Activated T-cell treated with anti-CD3 and anti-CD28 coated beads, Interleukin-2, amount 50 U/mL, for 4 hours (primary cell): Measurements from ENCODE around the gene PLEKHF1. TPM values are rescaled to one million over a fixed set of nuclear protein-coding genes. Genes with fewer than 3 reads are reported as not detected.
A peak's percentile ranks its signal among the peaks of the same experiment; 100 is the strongest.

Experiments
- ATAC-seq, 2 donors: fragments of 200-7000 bp; cut with Tn5 transposase; one replicate each; pipeline ENCODE4 v1.10.0; 2021
- DNase-seq: peaks from one replicate; pipeline ENCODE4 v3.0.0-alpha.2; 2020
- H3K27me3 Mint-ChIP-seq: one replicate; pipeline ENCODE4 v1.8.0; 2021; ENCODE audit warnings: low read depth, mixed read lengths
- H3K36me3 Mint-ChIP-seq: one replicate; pipeline ENCODE4 v1.8.0; 2022; ENCODE audit warnings: mixed read lengths; ENCODE audit not compliant: insufficient read depth
- H3K4me1 Mint-ChIP-seq: one replicate; pipeline ENCODE4 v1.8.0; 2021; ENCODE audit warnings: low read depth, mixed read lengths
- H3K4me3 Mint-ChIP-seq: one replicate; pipeline ENCODE4 v1.8.0; 2021; ENCODE audit warnings: mild to moderate bottlenecking, moderate library complexity, mixed read lengths
- H3K9me3 Mint-ChIP-seq: one replicate; pipeline ENCODE4 v1.8.0; 2021; ENCODE audit warnings: mixed read lengths
- total RNA-seq, 3 donors: library from RNA; stranded (reverse); gene quantifications; one replicate each; pipeline ENCODE4 v1.2.1, GENCODE V29; 2021

Gene PLEKHF1
- total RNA-seq, 3 donors from 2014 or later = 16.2 to 20.1 (median 18.4) TPM

- Mint-ChIP-seq H3K9me3 (no peaks in the 10 kb centered on the region), H3K36me3 (no peaks in the 10 kb centered on the region), H3K4me1 (peaks cover 55% of the 10 kb centered on the region), H3K4me3 (no peak overlapping the region), H3K27me3 (no peaks in the 10 kb centered on the region)
- ATAC-seq (peak; percentile 77 to 84), DNase-seq (no peak)
Measured at GRCh38 chr19:29687244-29687896, 22.1 kb downstream of the PLEKHF1 start.

DNA sequence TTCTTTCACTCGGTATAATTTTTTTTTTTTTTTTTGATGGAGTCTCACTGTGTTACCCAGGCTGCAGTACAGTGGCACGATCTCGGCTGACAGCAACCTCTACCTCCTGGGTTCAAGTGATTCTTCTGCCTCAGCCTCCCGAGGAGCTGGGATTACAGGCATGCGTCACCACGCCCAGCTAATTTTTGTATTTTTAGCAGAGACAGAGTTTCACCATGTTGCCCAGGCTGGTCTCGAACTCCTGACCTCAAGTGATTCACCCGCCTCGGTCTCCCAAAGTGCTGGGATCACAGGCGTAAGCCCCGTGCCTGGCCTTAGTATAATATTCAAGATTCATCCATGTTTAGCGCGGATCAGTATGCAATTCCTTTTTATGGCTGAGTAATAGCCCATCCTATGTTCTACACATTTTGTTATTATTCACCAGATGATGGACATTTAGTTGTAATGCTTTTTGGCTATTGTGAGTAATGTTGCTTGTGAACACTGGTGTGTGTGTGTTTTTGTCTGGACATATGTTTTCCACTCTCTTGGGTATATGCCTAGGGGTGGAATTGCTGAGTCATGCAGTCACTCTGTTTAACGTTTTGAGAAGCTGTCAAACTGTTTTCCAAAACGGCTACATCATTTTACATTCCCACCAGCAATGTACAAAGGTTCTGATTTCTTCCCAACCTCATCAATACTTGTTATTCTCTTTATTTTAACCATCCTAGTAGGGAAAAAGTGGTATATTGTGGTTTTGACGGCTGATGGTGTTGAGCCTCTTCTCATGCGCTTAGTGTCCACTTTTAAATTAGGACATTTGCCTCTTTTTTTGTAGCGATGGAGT is 22.9 kb downstream of the PLEKHF1 start:
- Mint-ChIP-seq H3K9me3 (no peaks in the 10 kb centered on the region), H3K4me3 (no peak overlapping the region), H3K27me3 (no peaks in the 10 kb centered on the region), H3K36me3 (no peaks in the 10 kb centered on the region), H3K4me1 (peaks cover 48% of the 10 kb centered on the region)
- ATAC-seq = no peak
- no peak for DNase-seq

GRCh38 chr19:29690842-29691241 is 25.6 kb downstream of the PLEKHF1 start:
- Mint-ChIP-seq H3K36me3 (no peaks in the 10 kb centered on the region), H3K9me3 (no peaks in the 10 kb centered on the region), H3K27me3 (no peaks in the 10 kb centered on the region), H3K4me1 (peaks cover 48% of the 10 kb centered on the region), H3K4me3 (no peak overlapping the region)
- DNase-seq (peak; percentile 51), ATAC-seq (peak; percentile 61 to 65)

GRCh38 chr19:29694161-29694560 is 28.9 kb downstream of the PLEKHF1 start:
- H3K27me3 Mint-ChIP-seq = no peaks in the 10 kb centered on the region
- no peaks in the 10 kb centered on the region for H3K9me3 Mint-ChIP-seq
- peaks cover 23% of the 10 kb centered on the region for H3K4me1 Mint-ChIP-seq
- no peaks in the 10 kb centered on the region for H3K36me3 Mint-ChIP-seq
- ATAC-seq (no peak), DNase-seq (no peak)
- H3K4me3 Mint-ChIP-seq = no peak overlapping the region

DNA sequence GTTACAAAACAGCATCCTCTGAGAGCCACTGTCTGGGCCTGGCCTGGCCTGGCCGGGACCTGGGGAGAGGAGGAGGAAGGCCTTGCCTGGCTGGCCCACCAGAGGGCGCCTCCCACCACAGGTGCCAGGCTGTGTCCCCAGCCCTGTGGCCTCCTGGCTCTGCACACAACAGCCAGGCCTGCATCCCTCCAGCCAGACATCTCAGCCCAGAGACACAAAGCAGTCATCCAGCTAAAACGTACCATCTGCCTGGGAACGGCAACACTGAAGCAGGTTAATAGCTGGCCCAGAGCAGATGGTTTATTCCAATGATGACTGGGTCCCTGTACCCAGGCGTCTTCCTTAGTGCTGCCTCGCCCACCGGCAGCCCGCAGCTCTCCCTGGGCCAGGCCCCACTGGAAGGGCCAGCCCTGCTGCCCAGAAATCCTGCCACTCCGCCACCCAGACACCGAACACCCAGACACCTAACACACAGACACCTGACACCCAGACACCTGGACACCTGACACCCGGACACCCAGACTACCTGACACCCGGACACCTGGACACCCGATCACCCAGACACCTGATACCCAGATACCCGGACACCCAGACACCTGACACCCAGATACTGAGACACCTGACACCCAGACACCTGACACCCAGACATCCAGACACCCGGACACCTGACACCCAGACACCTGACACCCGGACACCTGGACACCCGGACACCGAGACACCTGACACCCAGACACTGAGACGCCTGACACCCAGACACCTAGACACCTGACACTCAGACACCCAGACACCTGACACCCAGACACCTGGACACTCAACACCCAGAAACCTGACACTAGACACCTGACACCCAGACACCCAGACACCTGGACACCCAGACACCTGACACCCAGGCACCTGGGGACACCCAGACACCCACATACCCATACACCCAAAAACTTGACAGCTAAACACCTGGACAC is 29.7 kb downstream of the PLEKHF1 start:
- no peaks in the 10 kb centered on the region for H3K9me3 Mint-ChIP-seq
- H3K36me3 Mint-ChIP-seq = no peaks in the 10 kb centered on the region
- H3K4me3 Mint-ChIP-seq = no peak overlapping the region
- peaks cover 19% of the 10 kb centered on the region for H3K4me1 Mint-ChIP-seq
- DNase-seq (peak; percentile 81), ATAC-seq (peak; percentile 99)
- H3K27me3 Mint-ChIP-seq = no peaks in the 10 kb centered on the region

- peaks cover 15% of the 10 kb centered on the region for H3K4me1 Mint-ChIP-seq
- no peaks in the 10 kb centered on the region for H3K36me3 Mint-ChIP-seq
- H3K27me3 Mint-ChIP-seq = no peaks in the 10 kb centered on the region
- DNase-seq (no peak), ATAC-seq (no peak)
- no peak overlapping the region for H3K4me3 Mint-ChIP-seq
- H3K9me3 Mint-ChIP-seq = no peaks in the 10 kb centered on the region
Measured at GRCh38 chr19:29695765-29696564, 30.7 kb downstream of the PLEKHF1 start.

GRCh38 chr19:29696565-29696846 is 31.2 kb downstream of the PLEKHF1 start:
- H3K27me3 Mint-ChIP-seq = no peaks in the 10 kb centered on the region
- H3K4me1 Mint-ChIP-seq = peaks cover 12% of the 10 kb centered on the region
- DNase-seq (no peak), ATAC-seq (no peak)
- H3K4me3 Mint-ChIP-seq = no peak overlapping the region
- H3K9me3 Mint-ChIP-seq = no peaks in the 10 kb centered on the region
- no peaks in the 10 kb centered on the region for H3K36me3 Mint-ChIP-seq

DNA sequence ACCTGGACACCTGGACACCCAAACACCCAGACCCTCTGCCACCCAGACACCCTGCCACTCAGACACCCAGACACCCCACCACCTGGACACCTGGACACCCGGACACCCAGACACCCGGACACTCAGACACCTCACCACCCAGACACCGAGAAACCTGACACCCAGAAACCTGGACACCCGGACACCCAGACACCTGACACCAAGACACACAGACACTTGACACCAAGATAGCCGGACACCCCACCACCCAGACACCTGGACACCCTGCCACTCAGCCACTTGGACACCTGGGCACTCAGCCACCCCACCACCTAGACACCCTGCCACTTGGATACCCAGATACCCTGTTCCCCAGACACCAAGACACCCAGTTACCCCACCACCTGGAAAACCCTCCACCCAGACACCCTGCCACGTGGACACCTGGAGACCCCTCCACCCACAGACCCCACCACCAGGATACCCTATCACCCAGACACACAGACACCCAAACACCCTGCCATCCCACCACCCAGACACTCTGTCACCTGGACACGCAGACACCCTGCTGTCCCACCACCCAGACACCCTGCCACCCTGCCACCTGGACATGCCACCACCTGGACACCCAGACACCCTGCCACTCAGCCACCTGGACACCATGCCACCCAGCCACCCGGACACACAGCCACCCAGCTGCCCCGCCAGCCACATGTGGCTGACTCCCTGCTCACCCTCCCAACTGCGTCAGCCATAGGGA is 32.4 kb downstream of the PLEKHF1 start:
- no peaks in the 10 kb centered on the region for H3K27me3 Mint-ChIP-seq
- peaks cover 2% of the 10 kb centered on the region for H3K36me3 Mint-ChIP-seq
- DNase-seq (no peak), ATAC-seq (no peak)
- peaks cover 12% of the 10 kb centered on the region for H3K4me1 Mint-ChIP-seq
- H3K4me3 Mint-ChIP-seq = no peak overlapping the region
- no peaks in the 10 kb centered on the region for H3K9me3 Mint-ChIP-seq

GRCh38 chr19:29699861-29700260 is 34.6 kb downstream of the PLEKHF1 start:
- Mint-ChIP-seq H3K9me3 (no peaks in the 10 kb centered on the region), H3K4me1 (peaks cover 11% of the 10 kb centered on the region), H3K36me3 (peaks cover 2% of the 10 kb centered on the region), H3K4me3 (no peak overlapping the region), H3K27me3 (no peaks in the 10 kb centered on the region)
- no peak for ATAC-seq
- no peak for DNase-seq

GRCh38 chr19:29700498-29700897 is 35.2 kb downstream of the PLEKHF1 start:
- peaks cover 14% of the 10 kb centered on the region for H3K4me1 Mint-ChIP-seq
- H3K27me3 Mint-ChIP-seq = no peaks in the 10 kb centered on the region
- no peaks in the 10 kb centered on the region for H3K9me3 Mint-ChIP-seq
- H3K4me3 Mint-ChIP-seq = no peak overlapping the region
- H3K36me3 Mint-ChIP-seq = peaks cover 5% of the 10 kb centered on the region
- DNase-seq = no peak
- no peak for ATAC-seq

DNA sequence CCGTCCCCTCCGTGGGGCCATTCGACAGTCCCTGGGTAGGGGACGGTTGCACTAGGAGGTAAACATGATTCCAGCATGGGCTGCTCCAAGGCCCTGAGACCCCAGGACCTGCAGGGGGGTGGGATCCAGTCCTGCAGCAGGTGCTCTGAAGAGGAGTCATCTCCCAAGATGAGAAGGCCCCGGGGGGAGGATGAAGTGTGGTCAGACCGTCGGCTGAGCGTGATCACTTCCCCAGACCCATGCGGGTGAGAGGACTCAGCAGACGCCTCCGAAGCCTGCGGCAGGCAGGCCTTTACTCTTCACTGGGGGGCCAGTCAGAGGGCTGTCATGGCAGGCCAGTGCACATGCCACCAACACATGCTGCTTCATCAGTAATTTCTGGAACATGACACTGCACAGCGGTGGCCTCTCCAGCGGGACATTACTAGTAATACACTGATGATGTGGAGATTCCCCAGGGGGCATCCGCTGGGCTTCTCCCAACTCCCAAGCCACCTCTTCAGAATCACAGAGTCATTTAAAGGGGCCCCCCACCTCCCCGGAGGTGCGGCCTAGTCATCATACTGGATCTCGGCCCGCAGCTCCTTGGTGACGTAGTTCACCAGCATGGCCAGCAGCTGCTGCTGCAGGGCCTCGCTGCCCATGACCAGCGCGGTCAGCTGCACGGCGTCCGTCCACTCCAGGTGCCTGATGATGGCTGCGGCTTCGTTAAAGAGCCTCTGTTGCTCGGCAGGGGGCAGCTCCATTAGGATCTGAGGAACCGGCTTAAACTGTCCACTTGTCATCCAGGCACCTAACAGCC is 37.1 kb downstream of the PLEKHF1 start:
- Mint-ChIP-seq H3K4me3 (no peak overlapping the region), H3K27me3 (no peaks in the 10 kb centered on the region), H3K9me3 (no peaks in the 10 kb centered on the region), H3K36me3 (peaks cover 5% of the 10 kb centered on the region), H3K4me1 (peaks cover 20% of the 10 kb centered on the region)
- DNase-seq = no peak
- no peak for ATAC-seq

- DNase-seq (no peak), ATAC-seq (no peak)
- Mint-ChIP-seq H3K27me3 (no peaks in the 10 kb centered on the region), H3K36me3 (peaks cover 7% of the 10 kb centered on the region), H3K4me1 (peaks cover 23% of the 10 kb centered on the region), H3K4me3 (no peak overlapping the region), H3K9me3 (no peaks in the 10 kb centered on the region)
Measured at GRCh38 chr19:29702963-29703320, 37.7 kb downstream of the PLEKHF1 start.
